ENCODE measurements around the gene SH3GL2.

The SH3GL2 gene

DNA sequence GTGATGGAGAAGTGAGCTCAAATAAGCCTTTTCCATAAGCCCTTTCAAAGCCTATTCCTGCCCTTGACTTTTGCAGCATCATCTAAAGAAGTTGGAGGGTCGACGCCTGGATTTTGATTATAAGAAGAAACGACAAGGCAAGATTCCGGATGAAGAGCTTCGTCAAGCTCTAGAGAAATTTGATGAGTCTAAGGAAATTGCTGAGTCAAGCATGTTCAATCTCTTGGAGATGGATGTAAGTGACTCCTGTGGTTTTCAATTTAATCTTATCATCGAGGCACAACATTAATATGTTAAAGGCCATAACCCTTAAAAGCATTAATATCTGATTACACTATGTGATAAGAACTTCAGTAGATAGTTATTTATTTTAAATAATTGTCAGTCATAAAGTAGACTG, 210.4 kb downstream of the SH3GL2 start:
- H3K9me3 ChIP-seq: no peaks in the 10 kb centered on the region
- no peak for DNase-seq
- H3K4me3 ChIP-seq: no peak overlapping the region
- no peaks in the 10 kb centered on the region for H3K27me3 ChIP-seq
- H3K27ac ChIP-seq: no peak overlapping the region
- H3K4me1 ChIP-seq: no peaks in the 10 kb centered on the region
- intact Hi-C loops (cut with DNase I; ENCODE audit: low total_unique reads): no loop called here
- TF ChIP-seq, protein P1, sequence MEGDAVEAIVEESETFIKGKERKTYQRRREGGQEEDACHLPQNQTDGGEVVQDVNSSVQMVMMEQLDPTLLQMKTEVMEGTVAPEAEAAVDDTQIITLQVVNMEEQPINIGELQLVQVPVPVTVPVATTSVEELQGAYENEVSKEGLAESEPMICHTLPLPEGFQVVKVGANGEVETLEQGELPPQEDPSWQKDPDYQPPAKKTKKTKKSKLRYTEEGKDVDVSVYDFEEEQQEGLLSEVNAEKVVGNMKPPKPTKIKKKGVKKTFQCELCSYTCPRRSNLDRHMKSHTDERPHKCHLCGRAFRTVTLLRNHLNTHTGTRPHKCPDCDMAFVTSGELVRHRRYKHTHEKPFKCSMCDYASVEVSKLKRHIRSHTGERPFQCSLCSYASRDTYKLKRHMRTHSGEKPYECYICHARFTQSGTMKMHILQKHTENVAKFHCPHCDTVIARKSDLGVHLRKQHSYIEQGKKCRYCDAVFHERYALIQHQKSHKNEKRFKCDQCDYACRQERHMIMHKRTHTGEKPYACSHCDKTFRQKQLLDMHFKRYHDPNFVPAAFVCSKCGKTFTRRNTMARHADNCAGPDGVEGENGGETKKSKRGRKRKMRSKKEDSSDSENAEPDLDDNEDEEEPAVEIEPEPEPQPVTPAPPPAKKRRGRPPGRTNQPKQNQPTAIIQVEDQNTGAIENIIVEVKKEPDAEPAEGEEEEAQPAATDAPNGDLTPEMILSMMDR (IDR thresholded peaks at IDR 0.05): no peak
- H3K36me3 ChIP-seq: no peaks in the 10 kb centered on the region

DNA sequence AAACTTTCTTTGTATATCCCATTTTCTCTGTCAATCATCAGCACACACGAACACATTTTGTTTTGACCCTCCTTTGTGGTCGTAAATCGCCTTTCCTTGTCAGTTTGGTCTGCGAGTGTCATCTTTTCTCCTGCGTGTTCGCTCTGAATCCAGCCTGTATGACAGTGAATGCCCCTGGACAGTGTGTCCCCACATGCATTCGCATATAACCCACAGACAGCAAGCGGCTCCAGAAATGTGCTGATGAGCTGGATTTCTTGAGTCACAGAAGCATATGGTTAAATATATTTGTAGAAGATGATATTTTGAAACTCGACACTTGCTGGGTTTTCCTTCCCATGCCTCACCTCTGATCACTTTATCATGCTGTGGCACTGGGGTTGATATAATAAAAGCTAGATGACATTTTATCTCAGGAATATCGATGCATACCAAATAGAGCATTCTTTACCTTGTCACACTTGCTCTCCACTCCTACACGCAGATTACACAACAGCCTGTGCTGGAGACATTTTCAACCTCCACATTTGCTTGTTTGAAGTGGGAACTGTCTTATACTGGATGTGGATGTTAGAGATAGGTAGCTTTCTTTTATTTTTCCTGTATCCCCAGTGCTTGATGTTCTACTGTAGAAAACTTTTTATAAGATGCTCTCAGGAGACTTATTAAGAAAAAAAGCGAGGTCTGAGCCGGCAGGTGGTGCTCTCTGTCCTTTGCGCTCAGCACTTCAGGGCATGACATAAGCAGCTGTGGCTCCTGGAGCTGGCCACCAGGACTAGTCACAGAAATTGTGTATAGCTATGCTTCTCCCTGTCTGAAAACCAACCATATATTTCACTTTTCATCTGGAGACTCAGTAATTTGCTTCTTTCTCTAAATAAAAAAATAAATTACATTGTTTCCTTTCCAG, 215.1 kb downstream of the SH3GL2 start:
- Histone ChIP-seq H3K9me3 (no peaks in the 10 kb centered on the region), H3K4me1 (no peaks in the 10 kb centered on the region), H3K36me3 (no peaks in the 10 kb centered on the region), H3K27ac (no peak overlapping the region), H3K27me3 (no peaks in the 10 kb centered on the region), H3K4me3 (no peak overlapping the region)
- no peak for DNase-seq
- intact Hi-C loops (cut with DNase I; ENCODE audit: low total_unique reads): no loop called here
- TF ChIP-seq, protein P1 (IDR thresholded peaks at IDR 0.05): no peak

DNA sequence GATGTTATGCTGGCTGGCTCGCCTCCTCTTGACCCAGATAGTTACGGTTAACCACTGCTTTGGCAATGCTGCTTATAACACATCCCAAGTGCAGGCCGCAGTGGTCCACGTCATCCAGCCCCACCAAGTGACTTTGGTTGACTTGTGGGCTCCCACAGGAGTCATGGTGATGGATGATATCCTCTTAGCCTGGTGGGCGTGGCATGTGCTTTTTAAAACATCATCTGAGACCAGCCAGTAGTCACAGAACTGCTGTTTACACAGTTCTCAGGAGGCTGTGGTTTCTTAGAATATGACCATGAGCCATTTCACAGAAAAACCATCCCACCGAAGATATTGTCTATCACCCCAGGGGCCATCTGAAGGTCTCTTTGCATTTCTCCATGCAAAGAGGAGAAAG, 216.9 kb downstream of the SH3GL2 start:
- H3K9me3 ChIP-seq: no peaks in the 10 kb centered on the region
- no peaks in the 10 kb centered on the region for H3K27me3 ChIP-seq
- no peak overlapping the region for H3K4me3 ChIP-seq
- no peaks in the 10 kb centered on the region for H3K36me3 ChIP-seq
- no peaks in the 10 kb centered on the region for H3K4me1 ChIP-seq
- intact Hi-C loops (cut with DNase I; ENCODE audit: low total_unique reads): no loop called here
- no peak overlapping the region for H3K27ac ChIP-seq
- no peak for DNase-seq
- TF ChIP-seq, protein P1 (IDR thresholded peaks at IDR 0.05): no peak

DNA sequence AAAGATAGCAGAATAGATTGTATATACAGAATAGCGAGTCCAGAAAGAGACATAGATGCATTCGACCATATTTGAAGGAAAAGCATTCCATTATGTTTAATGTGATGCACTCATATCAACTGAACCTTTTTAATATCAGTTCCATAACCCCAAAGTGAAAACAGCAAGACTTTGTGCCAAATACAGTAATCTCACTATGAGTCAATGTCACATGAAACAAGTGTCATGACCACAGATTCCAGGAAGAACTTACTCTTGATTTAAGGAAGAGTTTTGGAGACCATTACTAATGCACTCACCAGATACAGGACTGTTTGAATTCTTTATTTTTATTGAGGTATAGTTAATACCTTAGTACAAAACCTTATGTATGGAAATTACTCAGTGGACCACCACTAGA, 220.5 kb downstream of the SH3GL2 start:
- no peak overlapping the region for H3K4me3 ChIP-seq
- intact Hi-C loops (cut with DNase I; ENCODE audit: low total_unique reads): no loop called here

DNA sequence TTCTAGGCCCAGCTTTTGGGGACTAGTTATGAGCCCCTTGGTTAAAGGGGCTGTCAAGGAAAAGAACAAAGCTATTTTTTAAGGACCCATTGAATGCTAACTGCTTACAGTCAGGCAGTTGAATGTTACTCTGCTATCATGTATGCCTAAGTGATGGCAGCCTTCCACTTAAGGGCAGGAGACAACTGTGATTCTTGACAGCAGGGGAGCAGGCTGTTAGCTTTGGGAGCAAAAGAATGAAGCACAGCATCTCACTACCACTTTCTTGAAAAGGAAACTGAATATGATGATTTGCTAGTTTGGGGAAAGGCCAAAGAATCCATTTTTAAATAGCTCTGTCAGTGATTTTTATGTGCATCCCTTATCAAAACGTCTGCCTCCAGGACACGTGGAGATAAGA, 221.6 kb downstream of the SH3GL2 start:
- H3K27me3 ChIP-seq: no peaks in the 10 kb centered on the region
- TF ChIP-seq, protein P1 (IDR thresholded peaks at IDR 0.05): no peak
- intact Hi-C loops (cut with DNase I; ENCODE audit: low total_unique reads): no loop called here
- H3K4me3 ChIP-seq: no peak overlapping the region
- H3K36me3 ChIP-seq: no peaks in the 10 kb centered on the region
- no peak overlapping the region for H3K27ac ChIP-seq
- DNase-seq: no peak
- no peaks in the 10 kb centered on the region for H3K9me3 ChIP-seq
- H3K4me1 ChIP-seq: no peaks in the 10 kb centered on the region

More for the DNA sequence above, 220.5 kb downstream of the SH3GL2 start:
- no peak for DNase-seq
- no peaks in the 10 kb centered on the region for H3K9me3 ChIP-seq
- no peaks in the 10 kb centered on the region for H3K36me3 ChIP-seq
- H3K4me1 ChIP-seq: no peaks in the 10 kb centered on the region
- H3K27ac ChIP-seq: no peak overlapping the region
- H3K27me3 ChIP-seq: no peaks in the 10 kb centered on the region
- TF ChIP-seq, protein P1 (IDR thresholded peaks at IDR 0.05): no peak
